ENCODE measurements around the gene CTBP2.
"Not testable (repeated sequence)": the region's sequence is repeated elsewhere in the genome, so short reads cannot be mapped to it uniquely, and the experiment has no call there.

Gene CTBP2

GRCh38 chr10:125186431-125187170 is 26.2 kb upstream of the CTBP2 start:
- DNase-seq (ENCODE audit: low read depth), result no peak

- not testable (repeated sequence) for DNase-seq (ENCODE audit: low read depth)
Observed at GRCh38 chr10:125179107-125179506, 18.7 kb upstream of the CTBP2 start.

- DNase-seq (ENCODE audit: low read depth), result no peak
Observed at GRCh38 chr10:125177641-125178640, 17.6 kb upstream of the CTBP2 start.

GRCh38 chr10:125175807-125176206 is 15.4 kb upstream of the CTBP2 start:
- no peak for DNase-seq (ENCODE audit: low read depth)

- DNase-seq (ENCODE audit: low read depth), result no peak
Observed at GRCh38 chr10:125174360-125174759, 14.0 kb upstream of the CTBP2 start.

GRCh38 chr10:125172694-125173093 is 12.3 kb upstream of the CTBP2 start:
- DNase-seq (ENCODE audit: low read depth), result no peak

GRCh38 chr10:125171402-125172306 is 11.3 kb upstream of the CTBP2 start:
- DNase-seq (ENCODE audit: low read depth), result no peak

GRCh38 chr10:125169915-125170314 is 9.6 kb upstream of the CTBP2 start:
- DNase-seq (ENCODE audit: low read depth), result no peak

GRCh38 chr10:125169279-125169678 is 8.9 kb upstream of the CTBP2 start:
- DNase-seq (ENCODE audit: low read depth), result no peak

GRCh38 chr10:125166658-125167057 is 6.3 kb upstream of the CTBP2 start:
- no peak for DNase-seq (ENCODE audit: low read depth)

GRCh38 chr10:125165584-125166573 is 5.5 kb upstream of the CTBP2 start:
- DNase-seq (ENCODE audit: low read depth), result no peak

GRCh38 chr10:125164421-125164820 is 4.1 kb upstream of the CTBP2 start:
- no peak for DNase-seq (ENCODE audit: low read depth)

GRCh38 chr10:125163803-125164202 is 3.4 kb upstream of the CTBP2 start:
- DNase-seq (ENCODE audit: low read depth), result no peak

- DNase-seq (ENCODE audit: low read depth), result not testable (repeated sequence)
Observed at GRCh38 chr10:125163312-125163711, 2.9 kb upstream of the CTBP2 start.

- DNase-seq (ENCODE audit: low read depth), result no peak
Observed at GRCh38 chr10:125162120-125162931, 2.0 kb upstream of the CTBP2 start.

- DNase-seq (ENCODE audit: low read depth), result no peak
Observed at GRCh38 chr10:125161707-125162119, 1.4 kb upstream of the CTBP2 start.

- no peak for DNase-seq (ENCODE audit: low read depth)
Observed at GRCh38 chr10:125160856-125161706, 718 bp upstream of the CTBP2 start.

- DNase-seq (ENCODE audit: low read depth), result no peak
Observed at GRCh38 chr10:125159486-125159931, 854 bp downstream of the CTBP2 start.

Data from non-pigmented ciliary epithelial cell (primary cell).